Heart left ventricle (tissue), 16 donors: ENCODE data around the gene MAPK8IP2. TPM values are rescaled to one million over a fixed set of nuclear protein-coding genes. Genes with fewer than 3 reads are reported as not detected.

Experiments used
- ATAC-seq, 4 donors: fragments of 200-7000 bp; cut with Tn5 transposase; one replicate each; pipeline ENCODE4 v1.9.1; 2020 to 2022; ENCODE audit warnings: moderate library complexity in 4 of 4, mild to moderate bottlenecking in 3 of 4, moderate number of reproducible peaks in 1 of 4
- DNase-seq, 5 donors: peaks; one replicate each; pipeline ENCODE4 v3.0.0-alpha.2; 2020
- H3K27ac ChIP-seq, 12 donors: fragments of 200-600 bp; sonication (generic) in 4 of 12; one replicate each; pipeline versions ENCODE4 v1.5.0 to v1.8.0; 2016 to 2022; ENCODE audit warnings: mild to moderate bottlenecking in 2 of 12
- H3K27me3 ChIP-seq, 9 donors: fragments of 200-600 bp; sonication (generic) in 2 of 9; one replicate each; pipeline versions ENCODE4 v1.5.1 to v1.8.0; 2016 to 2022; ENCODE audit warnings: mild to moderate bottlenecking in 3 of 9
- H3K36me3 ChIP-seq, 9 donors: fragments of 200-600 bp; sonication (generic) in 2 of 9; one replicate each; pipeline versions ENCODE4 v1.5.0 to v1.8.0; 2018 to 2022; ENCODE audit warnings: mild to moderate bottlenecking in 2 of 9
- H3K4me1 ChIP-seq, 12 donors: fragments of 200-600 bp; sonication (generic) in 4 of 12; one replicate each; pipeline versions ENCODE4 v1.5.0 to v1.8.0; 2016 to 2022; ENCODE audit warnings: mild to moderate bottlenecking in 3 of 12
- H3K4me3 ChIP-seq, 12 donors: fragments of 200-600 bp; sonication (generic) in 4 of 12; one replicate each; pipeline versions ENCODE4 v1.5.0 to v1.8.0; 2017 to 2022; ENCODE audit warnings: mild to moderate bottlenecking in 9 of 12, moderate library complexity in 4 of 12
- H3K9me3 ChIP-seq, 12 donors: fragments of 200-600 bp; sonication (generic) in 4 of 12; one replicate each; pipeline versions ENCODE4 v1.5.0 to v1.8.0; 2016 to 2022; ENCODE audit warnings: mild to moderate bottlenecking in 1 of 12
- CTCF ChIP-seq, 12 donors: fragments of 200-600 bp; sonication (generic) in 4 of 12; IDR thresholded peaks; one replicate each; pipeline versions ENCODE4 v1.5.0 to v1.8.0; 2018 to 2022; ENCODE audit warnings: antibody characterized with exemption in 12 of 12, mild to moderate bottlenecking in 5 of 12
- POLR2A ChIP-seq, 2 donors: fragments of 450-650 bp; IDR thresholded peaks; one replicate each; pipeline ENCODE4 v1.6.1; 2017; ENCODE audit warnings: antibody characterized with exemption in 2 of 2, mild to moderate bottlenecking in 2 of 2, moderate library complexity in 2 of 2
- WGBS, 4 donors: extraction: QIAGEN DNeasy Blood & Tissue Kit in 2 of 4; methylation state at CpG; one replicate each; pipeline versions ENCODE4 v1.1.5 to v1.1.7; 2013 to 2018; 5-methylcytosine and 5-hydroxymethylcytosine counted together
- intact Hi-C, 10 donors: fragments of 100-400 bp; cut with DNase I; formaldehyde crosslinking; loops; one replicate each; pipeline versions ENCODE4 v1.11.1 to v1.14.2; 2022
- long read RNA-seq, 3 donors: library from polyadenylated mRNA; unstranded; transcript quantifications; one replicate each; pipeline ENCODE4 v2.0.0, GENCODE V29; 2020 to 2021
- polyA plus RNA-seq, 2 donors: library from polyadenylated mRNA; stranded (reverse); fragments of 200-250 nt; gene quantifications; one replicate each; pipeline ENCODE4 v1.2.3, GENCODE V29; 2013
- total RNA-seq, 9 donors: library from RNA; depleted of rRNA in 2 of 9; stranded (reverse); fragments of >200 nt in 2 of 9; fragmentation: NEBNext Ultra II Directional in 3 of 9; extraction: Animal tissue kit (Norgen Biotek cat#: 25700) in 3 of 9; gene quantifications; one replicate each; pipeline versions ENCODE4 v1.1.0 to v1.2.4, GENCODE V29; 2016 to 2023
- donor health status: ischemic (EF 13 %, LVEDD 7.1; RV severe dilation, severe dysfunction).
- donor health status: healthy with polysubstance abuse.
- donor health status: DM: no; HTN: yes; CAD: no.
- donor health status: DM: no; HTN: no; CAD: no.
- donor health status: ischemic (EF 25% LVEDD 6.9; RV normal size, moderate dysfunction).
- donor health status: ischemic (EF 25% LVEDD 5.7; RV mildly dilated, moderate dysfunction).
- donor health status: healthy.
- donor health status: DM: yes; HTN: yes; CAD: no.
- donor health status: ischemic (EF 35%, LVEDD 5.7; RV mildly dilated, moderate dysfunction).
- donor health status: nonischemic (EF 11% LVEDD 7.7; RV severe dilation, severe dysfunction).
- donor health status: DM: yes; HTN: yes; CAD: no.
- donor health status: PGD.
- donor health status: ischemic (EF 29% LVEDD 5.4; RV normal size, mild dysfunction).
- donor health status: nonischemic (EF 23%, LVEDD 6.1; RV moderate dilation, normal function).

MAPK8IP2 gene
- total RNA-seq = under 1 TPM; 0.09 to 0.79 (median 0.25) TPM
- under 1 TPM; 0.23 to 0.35 TPM for polyA plus RNA-seq
- long read RNA-seq, donor 1, partial matches to known transcripts = 1 of 1 reads
- long read RNA-seq, donor 1, other reads (novel, unspliced or antisense) = 0 of 1 reads
- long read RNA-seq, donor 2 = 0 reads
- long read RNA-seq, donor 3 = 0 reads

- Histone ChIP-seq H3K27ac (no peak within 1 kb of the TSS), H3K4me3 (peak within 1 kb of the TSS in 11 of 12 donors; percentile 11 to 55 (median 46)), H3K9me3 (no peaks in the 10 kb centered on the region), H3K36me3 (no peaks in the 10 kb centered on the region), H3K27me3 (peaks cover 17 to 71% (median 55%) of the 10 kb centered on the region in 9 donors), H3K4me1 (peaks cover 0 to 26% (median 0%) of the 10 kb centered on the region in 12 donors)
- intact Hi-C loops = no loop called here
- no peak for TF ChIP-seq CTCF (IDR thresholded peaks at IDR 0.05)
- TF ChIP-seq POLR2A (IDR thresholded peaks at IDR 0.05) = no peak
- no peak for DNase-seq
- 0 to 1% (median 0%) methylated on average over 5 to 61 of the region's 61 CpGs; no CpG with 5 or more reads in 1 of the 4 donors for WGBS, 4 donors
- no peak for ATAC-seq
Observed at GRCh38 chr22:50600538-50600937, at the start of gene MAPK8IP2. MAPK8IP2 (plus strand) TSS chr22:50600793; CDS start chr22:50600819, 26 bp downstream.

- Histone ChIP-seq H3K4me1 (peaks cover 0 to 28% (median 8%) of the 10 kb centered on the region in 12 donors), H3K27me3 (peaks cover 24 to 54% (median 33%) of the 10 kb centered on the region in 9 donors), H3K4me3 (no peak overlapping the region), H3K9me3 (no peaks in the 10 kb centered on the region), H3K27ac (no peak overlapping the region), H3K36me3 (no peaks in the 10 kb centered on the region)
- TF ChIP-seq POLR2A (IDR thresholded peaks at IDR 0.05) = no peak
- TF ChIP-seq CTCF (IDR thresholded peaks at IDR 0.05) = no peak
- WGBS, 4 donors = 90 to 99% (median 93%) methylated on average over 11 of the region's 11 CpGs
- DNase-seq = no peak
- intact Hi-C loops = no loop called here
- no peak for ATAC-seq
Observed at GRCh38 chr22:50551160-50551752, 49.3 kb upstream of the MAPK8IP2 start.

GRCh38 chr22:50553310-50553709, 47.3 kb upstream of the MAPK8IP2 start:
- Histone ChIP-seq H3K27me3 (peaks cover 11 to 37% (median 18%) of the 10 kb centered on the region in 9 donors), H3K9me3 (no peaks in the 10 kb centered on the region), H3K27ac (no peak overlapping the region), H3K36me3 (no peaks in the 10 kb centered on the region), H3K4me3 (no peak overlapping the region), H3K4me1 (peaks cover 0 to 16% (median 6%) of the 10 kb centered on the region in 12 donors)
- intact Hi-C loops = no loop called here
- no peak for TF ChIP-seq POLR2A (IDR thresholded peaks at IDR 0.05)
- no peak for TF ChIP-seq CTCF (IDR thresholded peaks at IDR 0.05)
- ATAC-seq (no peak), DNase-seq (no peak)
- 82 to 91% (median 83%) methylated on average over 8 of the region's 8 CpGs for WGBS, 4 donors

- intact Hi-C loops = no loop called here
- Histone ChIP-seq H3K9me3 (no peaks in the 10 kb centered on the region), H3K36me3 (no peaks in the 10 kb centered on the region), H3K4me1 (no peaks in the 10 kb centered on the region), H3K27ac (no peak overlapping the region), H3K4me3 (no peak overlapping the region), H3K27me3 (peaks cover 0 to 5% (median 0%) of the 10 kb centered on the region in 9 donors)
- no peak for DNase-seq
- TF ChIP-seq CTCF (IDR thresholded peaks at IDR 0.05) (no peak), POLR2A (IDR thresholded peaks at IDR 0.05) (no peak)
- ATAC-seq = no peak
- WGBS, 4 donors = 79 to 83% (median 82%) methylated on average over 5 of the region's 5 CpGs
Observed at GRCh38 chr22:50556703-50557102, 43.9 kb upstream of the MAPK8IP2 start.
